GM12872 (cell line): ENCODE measurements around the gene GLRA2.

ENCODE experiments used
- TF ChIP-seq, protein P1 (sequence below): IDR thresholded peaks from 3 replicates; pipeline ENCODE4 v1.5.1; 2011; ENCODE audit warnings: low read depth, mild to moderate bottlenecking, low read length, moderate library complexity; ENCODE audit not compliant: insufficient read depth

The GLRA2 gene

GRCh38 chrX:14554131-14554715, 24.9 kb downstream of the GLRA2 start:
- TF ChIP-seq, protein P1, sequence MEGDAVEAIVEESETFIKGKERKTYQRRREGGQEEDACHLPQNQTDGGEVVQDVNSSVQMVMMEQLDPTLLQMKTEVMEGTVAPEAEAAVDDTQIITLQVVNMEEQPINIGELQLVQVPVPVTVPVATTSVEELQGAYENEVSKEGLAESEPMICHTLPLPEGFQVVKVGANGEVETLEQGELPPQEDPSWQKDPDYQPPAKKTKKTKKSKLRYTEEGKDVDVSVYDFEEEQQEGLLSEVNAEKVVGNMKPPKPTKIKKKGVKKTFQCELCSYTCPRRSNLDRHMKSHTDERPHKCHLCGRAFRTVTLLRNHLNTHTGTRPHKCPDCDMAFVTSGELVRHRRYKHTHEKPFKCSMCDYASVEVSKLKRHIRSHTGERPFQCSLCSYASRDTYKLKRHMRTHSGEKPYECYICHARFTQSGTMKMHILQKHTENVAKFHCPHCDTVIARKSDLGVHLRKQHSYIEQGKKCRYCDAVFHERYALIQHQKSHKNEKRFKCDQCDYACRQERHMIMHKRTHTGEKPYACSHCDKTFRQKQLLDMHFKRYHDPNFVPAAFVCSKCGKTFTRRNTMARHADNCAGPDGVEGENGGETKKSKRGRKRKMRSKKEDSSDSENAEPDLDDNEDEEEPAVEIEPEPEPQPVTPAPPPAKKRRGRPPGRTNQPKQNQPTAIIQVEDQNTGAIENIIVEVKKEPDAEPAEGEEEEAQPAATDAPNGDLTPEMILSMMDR = no peak

DNA sequence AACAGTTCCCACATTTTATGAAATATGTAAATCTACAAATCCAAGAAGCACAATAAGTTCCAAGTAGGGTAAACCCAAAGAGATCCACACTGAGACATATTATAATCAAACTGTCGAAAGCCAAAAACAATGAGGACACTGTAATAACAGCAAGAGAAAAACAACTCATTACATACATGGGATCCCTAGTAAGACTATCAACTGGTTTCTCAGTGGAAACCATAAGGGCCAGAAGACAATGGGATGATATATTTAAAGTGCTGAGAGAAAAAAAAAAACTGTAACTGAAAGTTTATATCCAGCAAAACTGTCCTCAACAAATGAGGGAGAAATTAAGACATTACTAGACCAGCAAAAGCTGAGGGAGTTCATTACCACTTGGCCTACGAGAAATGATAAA, 34.7 kb downstream of the GLRA2 start:
- TF ChIP-seq, protein P1 = no peak

DNA sequence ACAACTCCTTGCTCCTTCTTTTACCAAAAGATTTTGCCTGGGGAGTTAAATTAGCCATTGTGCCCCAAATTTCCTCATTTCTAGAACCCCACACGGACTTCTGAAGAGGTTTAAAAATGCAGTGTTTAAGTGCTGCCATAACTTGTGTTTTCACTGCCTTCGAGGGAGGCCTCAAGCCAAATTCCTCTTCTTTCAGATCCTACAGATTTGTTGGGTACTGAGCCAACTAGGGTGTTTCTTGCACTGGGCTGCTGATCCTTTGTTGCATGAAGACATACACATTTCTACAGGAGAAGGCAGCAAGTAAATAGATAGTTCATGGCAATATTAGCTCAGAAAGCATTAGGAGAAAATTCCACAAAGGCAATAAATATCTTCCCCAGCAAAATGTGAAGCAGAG, 43.8 kb downstream of the GLRA2 start:
- TF ChIP-seq, protein P1 = no peak

DNA sequence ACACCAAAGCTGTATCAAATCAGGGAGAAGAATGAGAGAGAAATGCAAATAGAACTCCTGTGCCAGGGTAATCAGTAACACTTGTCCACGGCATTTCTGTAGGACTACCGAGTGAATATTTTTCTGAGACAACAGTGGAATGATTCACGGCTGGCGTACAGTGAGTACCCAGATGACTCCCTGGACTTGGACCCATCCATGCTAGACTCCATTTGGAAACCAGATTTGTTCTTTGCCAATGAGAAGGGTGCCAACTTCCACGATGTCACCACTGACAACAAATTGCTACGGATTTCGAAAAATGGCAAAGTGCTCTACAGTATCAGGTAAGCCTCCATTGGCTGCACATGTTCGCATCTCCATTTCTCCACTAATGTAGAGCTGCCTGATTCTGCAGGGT, 51.7 kb downstream of the GLRA2 start:
- TF ChIP-seq, protein P1 = no peak

DNA sequence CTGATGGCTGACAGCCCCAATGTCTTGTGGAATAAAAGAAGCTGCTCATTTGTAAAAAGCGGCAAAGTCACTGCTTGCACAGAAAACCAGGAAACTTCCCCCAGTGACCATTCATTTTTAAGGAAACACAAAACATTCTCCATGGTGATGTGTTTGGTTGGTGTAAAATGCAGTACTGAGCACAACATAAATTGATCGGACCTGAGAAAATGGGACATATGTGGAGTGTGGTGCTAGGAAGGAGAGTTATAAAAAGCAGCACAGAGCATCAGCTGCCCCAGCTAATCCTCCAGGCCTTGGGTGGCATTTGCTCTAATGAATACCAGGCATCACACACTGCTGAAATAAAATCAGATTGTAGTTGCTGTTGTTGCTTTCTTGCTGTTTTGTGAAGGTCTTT, 55.2 kb downstream of the GLRA2 start:
- TF ChIP-seq, protein P1 = no peak

- TF ChIP-seq, protein P1 = no peak
Measured at GRCh38 chrX:14590216-14590615, 60.9 kb downstream of the GLRA2 start.

GRCh38 chrX:14590693-14591424, 61.5 kb downstream of the GLRA2 start:
- TF ChIP-seq, protein P1 = no peak
